Nephron progenitor cell (in vitro differentiated cells): ENCODE data around the gene MARS1.

ENCODE experiments used
- DNase-seq: peaks from one replicate; pipeline ENCODE4 v3.0.0; 2021
- H3K27ac Mint-ChIP-seq: 2 replicates; pipeline ENCODE4 v1.8.0; 2021; ENCODE audit warnings: mild to moderate bottlenecking, moderate library complexity, mixed read lengths
- H3K27me3 Mint-ChIP-seq: 2 replicates; pipeline ENCODE4 v1.8.0; 2021; ENCODE audit warnings: mild to moderate bottlenecking, low read depth, mixed read lengths; ENCODE audit not compliant: poor library complexity
- H3K36me3 Mint-ChIP-seq: 2 replicates; pipeline ENCODE4 v1.8.0; 2021; ENCODE audit warnings: low read depth, mixed read lengths
- H3K4me1 Mint-ChIP-seq: 2 replicates; pipeline ENCODE4 v1.8.0; 2021; ENCODE audit warnings: mixed read lengths
- H3K4me3 Mint-ChIP-seq: 2 replicates; pipeline ENCODE4 v1.8.0; 2021; ENCODE audit warnings: mild to moderate bottlenecking, moderate library complexity, mixed read lengths
- H3K9me3 Mint-ChIP-seq: 2 replicates; pipeline ENCODE4 v1.8.0; 2021; ENCODE audit warnings: mild to moderate bottlenecking, moderate library complexity, mixed read lengths
- CTCF ChIP-seq: fragments of 200-600 bp; sonication (generic); IDR thresholded peaks from 2 replicates; pipeline ENCODE4 v1.5.0; 2021; ENCODE audit warnings: antibody characterized with exemption

Gene MARS1

GRCh38 chr12:57460468-57460784 lies 27.4 kb upstream of the MARS1 start:
- no peaks in the 10 kb centered on the region for H3K9me3 Mint-ChIP-seq
- peak overlapping the region; percentile 75 for H3K4me3 Mint-ChIP-seq
- no peak for TF ChIP-seq CTCF
- no peaks in the 10 kb centered on the region for H3K36me3 Mint-ChIP-seq
- H3K4me1 Mint-ChIP-seq = peaks cover 63% of the 10 kb centered on the region
- H3K27me3 Mint-ChIP-seq = peaks cover 53% of the 10 kb centered on the region
- no peak overlapping the region for H3K27ac Mint-ChIP-seq
- DNase-seq = peak; percentile 25

GRCh38 chr12:57460841-57461275 lies 27.0 kb upstream of the MARS1 start:
- peak overlapping the region; percentile 75 for H3K4me3 Mint-ChIP-seq
- peak; percentile 71 for DNase-seq
- peak; percentile 27 for TF ChIP-seq CTCF
- peaks cover 53% of the 10 kb centered on the region for H3K27me3 Mint-ChIP-seq
- H3K9me3 Mint-ChIP-seq = no peaks in the 10 kb centered on the region
- H3K27ac Mint-ChIP-seq = no peak overlapping the region
- H3K36me3 Mint-ChIP-seq = no peaks in the 10 kb centered on the region
- H3K4me1 Mint-ChIP-seq = peaks cover 59% of the 10 kb centered on the region

- TF ChIP-seq CTCF = no peak
- H3K9me3 Mint-ChIP-seq = no peaks in the 10 kb centered on the region
- H3K36me3 Mint-ChIP-seq = no peaks in the 10 kb centered on the region
- H3K4me1 Mint-ChIP-seq = peaks cover 54% of the 10 kb centered on the region
- H3K27me3 Mint-ChIP-seq = peaks cover 54% of the 10 kb centered on the region
- H3K27ac Mint-ChIP-seq = no peak overlapping the region
- DNase-seq = peak; percentile 81
- peak overlapping the region; percentile 75 for H3K4me3 Mint-ChIP-seq
These were observed 26.5 kb upstream of the MARS1 start for GRCh38 chr12:57461276-57461916.

GRCh38 chr12:57461917-57462250 lies 26.0 kb upstream of the MARS1 start:
- no peak for DNase-seq
- peaks cover 49% of the 10 kb centered on the region for H3K4me1 Mint-ChIP-seq
- peaks cover 54% of the 10 kb centered on the region for H3K27me3 Mint-ChIP-seq
- H3K4me3 Mint-ChIP-seq = peak overlapping the region; percentile 75
- no peak for TF ChIP-seq CTCF
- H3K36me3 Mint-ChIP-seq = no peaks in the 10 kb centered on the region
- H3K9me3 Mint-ChIP-seq = no peaks in the 10 kb centered on the region
- no peak overlapping the region for H3K27ac Mint-ChIP-seq

GRCh38 chr12:57462251-57462911 lies 25.5 kb upstream of the MARS1 start:
- DNase-seq = peak; percentile 90
- Mint-ChIP-seq H3K9me3 (no peaks in the 10 kb centered on the region), H3K27me3 (peaks cover 54% of the 10 kb centered on the region), H3K4me3 (peak overlapping the region; percentile 79), H3K4me1 (peaks cover 46% of the 10 kb centered on the region), H3K27ac (peak overlapping the region; percentile 41), H3K36me3 (no peaks in the 10 kb centered on the region)
- peak; percentile 82 for TF ChIP-seq CTCF

- Mint-ChIP-seq H3K4me1 (peaks cover 46% of the 10 kb centered on the region), H3K36me3 (no peaks in the 10 kb centered on the region), H3K27ac (no peak overlapping the region), H3K27me3 (peaks cover 57% of the 10 kb centered on the region), H3K9me3 (no peaks in the 10 kb centered on the region), H3K4me3 (no peak overlapping the region)
- DNase-seq = no peak
- no peak for TF ChIP-seq CTCF
These were observed 25.0 kb upstream of the MARS1 start for GRCh38 chr12:57462912-57463253.
